Lower lobe of right lung (tissue), 2 donors: ENCODE measurements around the gene DOC2B. TPM values are rescaled to one million over a fixed set of nuclear protein-coding genes. Genes with fewer than 3 reads are reported as not detected.

Experiments used
- ATAC-seq, 2 donors: fragments of 200-7000 bp; cut with Tn5 transposase; one replicate each; pipeline ENCODE4 v1.9.1; 2020 to 2022; ENCODE audit warnings: mild to moderate bottlenecking in 2 of 2, moderate library complexity in 2 of 2
- DNase-seq: peaks from one replicate; pipeline ENCODE4 v3.0.0-alpha.2; 2020
- H3K27ac ChIP-seq: fragments of 200-600 bp; one replicate; pipeline ENCODE4 v1.8.0; 2022
- H3K27me3 ChIP-seq: fragments of 200-600 bp; one replicate; pipeline ENCODE4 v1.8.0; 2022; ENCODE audit warnings: low read depth
- H3K36me3 ChIP-seq: fragments of 200-600 bp; one replicate; pipeline ENCODE4 v1.8.0; 2022; ENCODE audit warnings: mild to moderate bottlenecking
- H3K4me1 ChIP-seq: fragments of 200-600 bp; one replicate; pipeline ENCODE4 v1.8.0; 2022
- H3K4me3 ChIP-seq: fragments of 200-600 bp; one replicate; pipeline ENCODE4 v1.8.0; 2022; ENCODE audit warnings: mild to moderate bottlenecking
- H3K9me3 ChIP-seq: fragments of 200-600 bp; one replicate; pipeline ENCODE4 v1.8.0; 2022
- intact Hi-C: fragments of 100-400 bp; cut with DNase I; formaldehyde crosslinking; loops from one replicate; pipeline ENCODE4 v1.11.0; 2022
- total RNA-seq: library from RNA; stranded (reverse); fragmentation: NEBNext Ultra II Directional; extraction: Animal tissue kit (Norgen Biotek cat#: 25700); gene quantifications from one replicate; pipeline ENCODE4 v1.2.1, GENCODE V29; 2021
- TF ChIP-seq, protein P1 (sequence below): fragments of 200-600 bp; IDR thresholded peaks from one replicate; pipeline ENCODE4 v1.8.0; 2022; ENCODE audit warnings: antibody characterized with exemption, mild to moderate bottlenecking
- donor health status: DM: no; HTN: yes; CAD: no; lungs with severe emphysema.

DOC2B gene
- total RNA-seq, 1 donor from 2014 or later, result 6.2 TPM

GRCh38 chr17:185445-186138, 4.1 kb upstream of the DOC2B start:
- H3K27me3 ChIP-seq, result peaks cover 24% of the 10 kb centered on the region
- peaks cover 16% of the 10 kb centered on the region for H3K4me1 ChIP-seq
- no peak for ATAC-seq
- intact Hi-C loops, result no loop called here
- TF ChIP-seq, protein P1, sequence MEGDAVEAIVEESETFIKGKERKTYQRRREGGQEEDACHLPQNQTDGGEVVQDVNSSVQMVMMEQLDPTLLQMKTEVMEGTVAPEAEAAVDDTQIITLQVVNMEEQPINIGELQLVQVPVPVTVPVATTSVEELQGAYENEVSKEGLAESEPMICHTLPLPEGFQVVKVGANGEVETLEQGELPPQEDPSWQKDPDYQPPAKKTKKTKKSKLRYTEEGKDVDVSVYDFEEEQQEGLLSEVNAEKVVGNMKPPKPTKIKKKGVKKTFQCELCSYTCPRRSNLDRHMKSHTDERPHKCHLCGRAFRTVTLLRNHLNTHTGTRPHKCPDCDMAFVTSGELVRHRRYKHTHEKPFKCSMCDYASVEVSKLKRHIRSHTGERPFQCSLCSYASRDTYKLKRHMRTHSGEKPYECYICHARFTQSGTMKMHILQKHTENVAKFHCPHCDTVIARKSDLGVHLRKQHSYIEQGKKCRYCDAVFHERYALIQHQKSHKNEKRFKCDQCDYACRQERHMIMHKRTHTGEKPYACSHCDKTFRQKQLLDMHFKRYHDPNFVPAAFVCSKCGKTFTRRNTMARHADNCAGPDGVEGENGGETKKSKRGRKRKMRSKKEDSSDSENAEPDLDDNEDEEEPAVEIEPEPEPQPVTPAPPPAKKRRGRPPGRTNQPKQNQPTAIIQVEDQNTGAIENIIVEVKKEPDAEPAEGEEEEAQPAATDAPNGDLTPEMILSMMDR, result no peak
- H3K9me3 ChIP-seq, result no peaks in the 10 kb centered on the region
- H3K27ac ChIP-seq, result peak overlapping the region; percentile 38
- H3K4me3 ChIP-seq, result no peak overlapping the region
- no peak for DNase-seq
- no peaks in the 10 kb centered on the region for H3K36me3 ChIP-seq

- no peak overlapping the region for H3K4me3 ChIP-seq
- intact Hi-C loops, result no loop called here
Observed at GRCh38 chr17:183021-183420, 1.6 kb upstream of the DOC2B start.

GRCh38 chr17:182050-182751, 751 bp upstream of the DOC2B start:
- no peaks in the 10 kb centered on the region for H3K36me3 ChIP-seq
- no peak overlapping the region for H3K27ac ChIP-seq
- ATAC-seq (peak; percentile 81 to 82), DNase-seq (peak; percentile 75)
- peak overlapping the region; percentile 44 for H3K4me3 ChIP-seq
- no peaks in the 10 kb centered on the region for H3K9me3 ChIP-seq
- H3K4me1 ChIP-seq, result peaks cover 36% of the 10 kb centered on the region
- H3K27me3 ChIP-seq, result peaks cover 39% of the 10 kb centered on the region
- intact Hi-C loops, result no loop called here
- TF ChIP-seq, protein P1, result no peak

More at GRCh38 chr17:183021-183420, 1.6 kb upstream of the DOC2B start:
- Histone ChIP-seq H3K27ac (no peak overlapping the region), H3K4me1 (peaks cover 36% of the 10 kb centered on the region), H3K27me3 (peaks cover 39% of the 10 kb centered on the region), H3K36me3 (no peaks in the 10 kb centered on the region), H3K9me3 (no peaks in the 10 kb centered on the region)
- no peak for ATAC-seq
- no peak for DNase-seq
- TF ChIP-seq, protein P1, result no peak

DNA sequence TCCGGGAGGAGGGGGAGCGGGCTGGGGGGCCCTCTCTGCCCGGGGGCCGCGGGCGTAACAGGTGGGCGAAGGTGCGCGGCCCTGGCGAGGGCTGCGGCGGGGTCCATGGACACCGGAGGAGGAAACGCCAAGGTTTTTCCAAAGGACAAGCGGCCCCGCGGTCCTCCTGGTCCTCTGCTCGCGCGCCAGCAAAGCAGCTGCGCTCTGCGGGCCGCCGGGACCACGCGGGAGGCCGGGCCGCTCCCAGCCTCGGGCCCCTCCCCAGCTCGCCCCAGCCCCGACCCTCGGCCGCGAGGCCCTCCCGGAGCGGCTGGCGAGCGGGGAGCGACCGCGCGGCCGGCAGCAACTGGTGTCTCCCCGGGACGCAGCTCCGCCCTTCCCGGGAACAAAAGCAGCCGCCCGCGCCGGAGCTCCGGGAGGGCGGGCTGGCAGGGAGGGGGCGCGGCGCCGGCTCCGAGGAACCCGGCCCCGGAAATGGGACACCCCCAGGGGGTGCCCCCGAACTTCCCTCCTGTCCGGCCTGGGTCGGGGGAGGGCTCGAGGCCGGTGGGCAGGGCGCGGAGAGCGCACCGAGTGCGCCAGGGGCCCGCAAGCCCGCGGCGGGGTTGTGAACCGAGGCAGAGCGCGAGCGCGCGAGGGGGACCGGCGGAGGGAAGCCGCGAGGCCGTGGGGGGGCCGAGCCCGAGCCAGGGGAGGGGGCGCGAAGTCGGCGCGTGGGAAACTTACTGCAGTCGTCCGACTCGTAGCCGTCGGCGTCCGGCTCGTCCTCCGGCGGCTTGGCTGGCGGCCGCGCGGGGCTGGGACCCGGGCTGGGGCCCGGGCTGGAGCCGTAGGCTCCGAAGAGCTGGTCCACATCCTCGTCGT, 837 bp downstream of the DOC2B start:
- peaks cover 39% of the 10 kb centered on the region for H3K27me3 ChIP-seq
- no peak for DNase-seq
- H3K9me3 ChIP-seq, result no peaks in the 10 kb centered on the region
- H3K4me3 ChIP-seq, result peak overlapping the region; percentile 50
- peak in 1 of 2 donors; percentile 11 for ATAC-seq
- H3K36me3 ChIP-seq, result no peaks in the 10 kb centered on the region
- peak overlapping the region; percentile 53 for H3K27ac ChIP-seq
- H3K4me1 ChIP-seq, result peaks cover 33% of the 10 kb centered on the region
- intact Hi-C loops, result no loop called here
- TF ChIP-seq, protein P1, result no peak

- H3K36me3 ChIP-seq, result no peaks in the 10 kb centered on the region
- ATAC-seq, result no peak
- intact Hi-C loops, result no loop called here
- TF ChIP-seq, protein P1, result no peak
- no peak for DNase-seq
- H3K9me3 ChIP-seq, result no peaks in the 10 kb centered on the region
- H3K4me1 ChIP-seq, result peaks cover 33% of the 10 kb centered on the region
- peak overlapping the region; percentile 50 for H3K4me3 ChIP-seq
- H3K27ac ChIP-seq, result peak overlapping the region; percentile 53
- peaks cover 39% of the 10 kb centered on the region for H3K27me3 ChIP-seq
Observed at GRCh38 chr17:179781-180380, 1.6 kb downstream of the DOC2B start.
